Right lobe of liver (tissue), 6 donors: ENCODE measurements around the gene SPTB. TPM values are rescaled to one million over a fixed set of nuclear protein-coding genes. Genes with fewer than 3 reads are reported as not detected.

Source experiments
- ATAC-seq, 4 donors: fragments of 200-7000 bp; cut with Tn5 transposase; one replicate each; pipeline ENCODE4 v1.9.1; 2020; ENCODE audit warnings: mild to moderate bottlenecking in 4 of 4, moderate library complexity in 4 of 4
- DNase-seq, 3 donors: peaks; one replicate each; pipeline ENCODE4 v3.0.0-alpha.2; 2020
- H3K27ac ChIP-seq, 3 donors: fragments of 200-600 bp; one replicate each; pipeline ENCODE4 v1.8.0; 2022
- H3K27me3 ChIP-seq, 2 donors: fragments of 200-600 bp; one replicate each; pipeline ENCODE4 v1.8.0; 2022
- H3K36me3 ChIP-seq, 4 donors: fragments of 200-600 bp; sonication (generic) in 1 of 4; one replicate each; pipeline versions ENCODE4 v1.5.1 to v1.8.0; 2017 to 2022; ENCODE audit warnings: control low read depth in 1 of 4
- H3K4me1 ChIP-seq, 4 donors: fragments of 200-600 bp; sonication (generic) in 1 of 4; one replicate each; pipeline versions ENCODE4 v1.5.1 to v1.8.0; 2017 to 2022; ENCODE audit warnings: control low read depth in 1 of 4
- H3K4me3 ChIP-seq, 3 donors: fragments of 200-600 bp; one replicate each; pipeline ENCODE4 v1.8.0; 2022
- H3K9me3 ChIP-seq, 4 donors: fragments of 200-600 bp; sonication (generic) in 1 of 4; one replicate each; pipeline versions ENCODE4 v1.5.1 to v1.8.0; 2017 to 2022; ENCODE audit warnings: control low read depth in 1 of 4
- POLR2A ChIP-seq: fragments of 450-650 bp; IDR thresholded peaks from one replicate; pipeline ENCODE4 v1.6.1; 2017; ENCODE audit warnings: antibody characterized with exemption, mild to moderate bottlenecking
- WGBS: methylation state at CpG from one replicate; pipeline ENCODE4 v1.1.6; 2018; ENCODE audit warnings: low coverage, low lambda C conversion rate; ENCODE audit not compliant: insufficient coverage; ENCODE audit errors: missing lambda C conversion rate; 5-methylcytosine and 5-hydroxymethylcytosine counted together
- intact Hi-C, 2 donors: fragments of 100-400 bp; cut with DNase I; formaldehyde crosslinking; loops; one replicate each; pipeline versions ENCODE4 v1.11.2 to v1.14.1; 2022
- total RNA-seq, 6 experiments: library from RNA; depleted of rRNA in 2 of 6; stranded (reverse); fragments of >200 nt in 2 of 6; fragmentation: NEBNext Ultra II Directional in 3 of 6; extraction: Animal tissue kit (Norgen Biotek cat#: 25700) in 3 of 6; gene quantifications; one replicate each; pipeline versions ENCODE4 v1.1.0 to v1.2.4, GENCODE V29; 2016 to 2023
- TF ChIP-seq, protein P1 (sequence below), 4 donors: fragments of 200-600 bp in 3 of 4; fragments of 450-650 bp in 1 of 4; IDR thresholded peaks; one replicate each; pipeline versions ENCODE4 v1.5.1 to v1.8.0; 2016 to 2022; ENCODE audit warnings: antibody characterized with exemption in 4 of 4, mild to moderate bottlenecking in 2 of 4
- donor health status: DM: no; HTN: yes; CAD: no.
- donor health status: DM: no; HTN: no; CAD: no.
- donor health status: DM: no; HTN: no; CAD: no.
- donor health status: DM: no; HTN: yes; CAD: no.
- donor health status: DM: no; HTN: yes; CAD: no.

Gene SPTB
- total RNA-seq, 6 experiments from 2014 or later = 0.12 to 2.4 (median 0.72) TPM

- H3K27ac ChIP-seq = no peak overlapping the region
- H3K36me3 ChIP-seq = peaks cover 0 to 37% (median 14%) of the 10 kb centered on the region in 4 donors
- intact Hi-C loops = no loop called here
- H3K9me3 ChIP-seq = no peaks in the 10 kb centered on the region
- peaks cover 0 to 3% (median 0%) of the 10 kb centered on the region in 4 donors for H3K4me1 ChIP-seq
- H3K4me3 ChIP-seq = no peak overlapping the region
- DNase-seq (no peak), ATAC-seq (peak in 2 of 4 donors; percentile 4 to 8)
- 59% methylated on average over 6 of the region's 12 CpGs for WGBS
- no peaks in the 10 kb centered on the region for H3K27me3 ChIP-seq
- TF ChIP-seq, protein P1, sequence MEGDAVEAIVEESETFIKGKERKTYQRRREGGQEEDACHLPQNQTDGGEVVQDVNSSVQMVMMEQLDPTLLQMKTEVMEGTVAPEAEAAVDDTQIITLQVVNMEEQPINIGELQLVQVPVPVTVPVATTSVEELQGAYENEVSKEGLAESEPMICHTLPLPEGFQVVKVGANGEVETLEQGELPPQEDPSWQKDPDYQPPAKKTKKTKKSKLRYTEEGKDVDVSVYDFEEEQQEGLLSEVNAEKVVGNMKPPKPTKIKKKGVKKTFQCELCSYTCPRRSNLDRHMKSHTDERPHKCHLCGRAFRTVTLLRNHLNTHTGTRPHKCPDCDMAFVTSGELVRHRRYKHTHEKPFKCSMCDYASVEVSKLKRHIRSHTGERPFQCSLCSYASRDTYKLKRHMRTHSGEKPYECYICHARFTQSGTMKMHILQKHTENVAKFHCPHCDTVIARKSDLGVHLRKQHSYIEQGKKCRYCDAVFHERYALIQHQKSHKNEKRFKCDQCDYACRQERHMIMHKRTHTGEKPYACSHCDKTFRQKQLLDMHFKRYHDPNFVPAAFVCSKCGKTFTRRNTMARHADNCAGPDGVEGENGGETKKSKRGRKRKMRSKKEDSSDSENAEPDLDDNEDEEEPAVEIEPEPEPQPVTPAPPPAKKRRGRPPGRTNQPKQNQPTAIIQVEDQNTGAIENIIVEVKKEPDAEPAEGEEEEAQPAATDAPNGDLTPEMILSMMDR (IDR thresholded peaks at IDR 0.05) = no peak
- no peak for TF ChIP-seq POLR2A
Measured at GRCh38 chr14:64746298-64747250, 133.1 kb downstream of the SPTB start.

DNA sequence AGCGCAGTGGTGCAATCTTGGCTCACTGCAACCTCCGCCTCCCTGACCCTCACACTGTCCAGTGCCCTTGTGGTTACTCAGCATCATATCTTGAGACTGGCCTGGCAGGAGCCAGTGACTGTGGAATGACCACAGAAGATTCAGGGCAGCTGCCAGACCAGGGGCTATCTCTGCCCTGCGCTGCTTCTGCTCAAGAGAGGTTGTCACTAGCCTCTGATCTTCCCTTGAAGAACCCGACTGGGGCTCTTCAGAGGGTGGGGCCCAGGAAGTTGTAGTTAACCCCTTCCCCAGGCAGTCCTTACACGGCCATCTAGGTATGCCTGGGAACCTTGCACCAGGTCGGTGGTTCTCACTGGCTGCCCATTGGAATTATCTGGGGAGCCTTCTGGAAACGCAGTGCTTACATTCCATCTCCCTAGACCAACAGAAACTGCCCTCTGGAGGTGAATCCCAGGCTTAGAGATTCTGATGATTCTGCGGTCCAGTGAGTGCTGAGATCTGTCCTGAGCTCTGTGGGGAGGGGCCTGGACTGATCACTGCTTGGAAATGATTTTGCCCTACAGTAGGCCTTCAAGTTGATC is 134.1 kb downstream of the SPTB start:
- peak; percentile 16 to 44 (median 34) for ATAC-seq
- intact Hi-C loops = no loop called here
- no CpG with 5 or more reads among the region's 8 CpGs for WGBS

GRCh38 chr14:64743061-64743460 is 136.6 kb downstream of the SPTB start:
- TF ChIP-seq, protein P1 (IDR thresholded peaks at IDR 0.05) = no peak
- TF ChIP-seq POLR2A = no peak
- Histone ChIP-seq H3K27me3 (no peaks in the 10 kb centered on the region), H3K36me3 (peaks cover 0 to 65% (median 25%) of the 10 kb centered on the region in 4 donors), H3K27ac (no peak overlapping the region), H3K4me3 (no peak overlapping the region), H3K4me1 (peaks cover 0 to 3% (median 0%) of the 10 kb centered on the region in 4 donors), H3K9me3 (no peaks in the 10 kb centered on the region)
- ATAC-seq = no peak
- intact Hi-C loops = no loop called here
- no peak for DNase-seq
- no CpG with 5 or more reads among the region's 27 CpGs for WGBS

More for the DNA sequence above, 134.1 kb downstream of the SPTB start:
- TF ChIP-seq, protein P1 (IDR thresholded peaks at IDR 0.05) = peak in 1 of 4 donors; percentile 6
- no peak for TF ChIP-seq POLR2A
- no peaks in the 10 kb centered on the region for H3K27me3 ChIP-seq
- peaks cover 0 to 3% (median 0%) of the 10 kb centered on the region in 4 donors for H3K4me1 ChIP-seq
- peaks cover 0 to 47% (median 19%) of the 10 kb centered on the region in 4 donors for H3K36me3 ChIP-seq
- H3K27ac ChIP-seq = no peak overlapping the region
- DNase-seq = no peak
- H3K4me3 ChIP-seq = no peak overlapping the region
- no peaks in the 10 kb centered on the region for H3K9me3 ChIP-seq

DNA sequence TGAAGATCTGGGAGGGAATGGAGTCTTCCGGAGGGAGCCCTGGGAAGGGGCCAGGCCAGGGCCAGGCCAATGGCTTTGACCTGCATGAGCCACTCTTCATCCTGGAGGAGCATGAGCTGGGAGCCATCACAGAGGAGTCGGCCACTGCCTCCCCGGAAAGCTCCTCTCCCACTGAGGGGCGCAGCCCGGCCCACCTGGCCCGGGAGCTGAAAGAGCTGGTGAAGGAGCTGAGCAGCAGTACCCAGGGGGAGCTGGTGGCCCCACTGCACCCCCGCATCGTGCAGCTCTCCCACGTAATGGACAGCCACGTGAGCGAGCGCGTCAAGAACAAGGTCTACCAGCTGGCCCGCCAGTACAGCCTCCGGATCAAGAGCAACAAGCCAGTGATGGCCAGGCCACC is 137.7 kb downstream of the SPTB start:
- no peak overlapping the region for H3K27ac ChIP-seq
- 100% methylated on average over 1 of the region's 15 CpGs for WGBS
- no peak for TF ChIP-seq POLR2A
- TF ChIP-seq, protein P1 (IDR thresholded peaks at IDR 0.05) = no peak
- H3K36me3 ChIP-seq = peaks cover 0 to 59% (median 25%) of the 10 kb centered on the region in 4 donors
- H3K4me3 ChIP-seq = no peak overlapping the region
- intact Hi-C loops = no loop called here
- H3K9me3 ChIP-seq = no peaks in the 10 kb centered on the region
- ATAC-seq (no peak), DNase-seq (no peak)
- peaks cover 0 to 3% (median 0%) of the 10 kb centered on the region in 4 donors for H3K4me1 ChIP-seq
- no peaks in the 10 kb centered on the region for H3K27me3 ChIP-seq
